Measurements from ENCODE around the gene TNPO2.

DNA sequence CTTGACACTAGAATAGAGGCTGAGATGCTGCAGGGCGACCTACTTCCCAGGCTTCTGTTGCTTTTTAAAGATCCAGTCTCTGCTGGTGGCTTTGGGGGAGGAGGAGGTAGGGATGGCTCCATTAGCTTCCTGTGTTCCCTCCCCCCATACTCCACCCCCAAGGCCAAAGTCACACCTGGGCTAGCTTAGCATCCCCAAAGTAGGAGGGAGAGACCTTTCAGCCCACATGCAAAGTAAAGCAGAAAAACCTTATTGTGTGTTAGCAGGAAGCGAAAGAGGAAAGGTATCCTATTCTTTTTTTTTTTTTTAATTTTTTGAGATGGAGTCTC, 3.2 kb upstream of the TNPO2 start:
- TF ChIP-seq CHCHD3 (CRISPR knock-in tag; IDR thresholded peaks at IDR 0.05) (no peak), HDAC1 (CRISPR knock-in tag; IDR thresholded peaks at IDR 0.05) (no peak), MEF2D (CRISPR knock-in tag; IDR thresholded peaks at IDR 0.05) (no peak), ZNF207 (IDR thresholded peaks at IDR 0.05; ENCODE audit: borderline replicate concordance) (no peak), POLR2AphosphoS5 (IDR thresholded peaks at IDR 0.05; ENCODE audit: low read depth, low read length) (no peak), RXRA (CRISPR knock-in tag; IDR thresholded peaks at IDR 0.05) (no peak), HDAC2 (CRISPR knock-in tag; IDR thresholded peaks at IDR 0.05) (no peak), ZFP1 (CRISPR knock-in tag; IDR thresholded peaks at IDR 0.05) (no peak)
- TF ChIP-seq, protein P1, sequence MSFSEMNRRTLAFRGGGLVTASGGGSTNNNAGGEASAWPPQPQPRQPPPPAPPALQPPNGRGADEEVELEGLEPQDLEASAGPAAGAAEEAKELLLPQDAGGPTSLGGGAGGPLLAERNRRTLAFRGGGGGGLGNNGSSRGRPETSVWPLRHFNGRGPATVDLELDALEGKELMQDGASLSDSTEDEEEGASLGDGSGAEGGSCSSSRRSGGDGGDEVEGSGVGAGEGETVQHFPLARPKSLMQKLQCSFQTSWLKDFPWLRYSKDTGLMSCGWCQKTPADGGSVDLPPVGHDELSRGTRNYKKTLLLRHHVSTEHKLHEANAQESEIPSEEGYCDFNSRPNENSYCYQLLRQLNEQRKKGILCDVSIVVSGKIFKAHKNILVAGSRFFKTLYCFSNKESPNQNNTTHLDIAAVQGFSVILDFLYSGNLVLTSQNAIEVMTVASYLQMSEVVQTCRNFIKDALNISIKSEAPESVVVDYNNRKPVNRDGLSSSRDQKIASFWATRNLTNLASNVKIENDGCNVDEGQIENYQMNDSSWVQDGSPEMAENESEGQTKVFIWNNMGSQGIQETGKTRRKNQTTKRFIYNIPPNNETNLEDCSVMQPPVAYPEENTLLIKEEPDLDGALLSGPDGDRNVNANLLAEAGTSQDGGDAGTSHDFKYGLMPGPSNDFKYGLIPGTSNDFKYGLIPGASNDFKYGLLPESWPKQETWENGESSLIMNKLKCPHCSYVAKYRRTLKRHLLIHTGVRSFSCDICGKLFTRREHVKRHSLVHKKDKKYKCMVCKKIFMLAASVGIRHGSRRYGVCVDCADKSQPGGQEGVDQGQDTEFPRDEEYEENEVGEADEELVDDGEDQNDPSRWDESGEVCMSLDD (CRISPR knock-in tag; IDR thresholded peaks at IDR 0.05; ENCODE audit: borderline replicate concordance), result no peak
- TF ChIP-seq, protein P2, sequence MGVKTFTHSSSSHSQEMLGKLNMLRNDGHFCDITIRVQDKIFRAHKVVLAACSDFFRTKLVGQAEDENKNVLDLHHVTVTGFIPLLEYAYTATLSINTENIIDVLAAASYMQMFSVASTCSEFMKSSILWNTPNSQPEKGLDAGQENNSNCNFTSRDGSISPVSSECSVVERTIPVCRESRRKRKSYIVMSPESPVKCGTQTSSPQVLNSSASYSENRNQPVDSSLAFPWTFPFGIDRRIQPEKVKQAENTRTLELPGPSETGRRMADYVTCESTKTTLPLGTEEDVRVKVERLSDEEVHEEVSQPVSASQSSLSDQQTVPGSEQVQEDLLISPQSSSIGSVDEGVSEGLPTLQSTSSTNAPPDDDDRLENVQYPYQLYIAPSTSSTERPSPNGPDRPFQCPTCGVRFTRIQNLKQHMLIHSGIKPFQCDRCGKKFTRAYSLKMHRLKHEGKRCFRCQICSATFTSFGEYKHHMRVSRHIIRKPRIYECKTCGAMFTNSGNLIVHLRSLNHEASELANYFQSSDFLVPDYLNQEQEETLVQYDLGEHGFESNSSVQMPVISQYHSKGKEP (CRISPR knock-in tag; IDR thresholded peaks at IDR 0.05), result no peak
- TF ChIP-seq, protein P3, sequence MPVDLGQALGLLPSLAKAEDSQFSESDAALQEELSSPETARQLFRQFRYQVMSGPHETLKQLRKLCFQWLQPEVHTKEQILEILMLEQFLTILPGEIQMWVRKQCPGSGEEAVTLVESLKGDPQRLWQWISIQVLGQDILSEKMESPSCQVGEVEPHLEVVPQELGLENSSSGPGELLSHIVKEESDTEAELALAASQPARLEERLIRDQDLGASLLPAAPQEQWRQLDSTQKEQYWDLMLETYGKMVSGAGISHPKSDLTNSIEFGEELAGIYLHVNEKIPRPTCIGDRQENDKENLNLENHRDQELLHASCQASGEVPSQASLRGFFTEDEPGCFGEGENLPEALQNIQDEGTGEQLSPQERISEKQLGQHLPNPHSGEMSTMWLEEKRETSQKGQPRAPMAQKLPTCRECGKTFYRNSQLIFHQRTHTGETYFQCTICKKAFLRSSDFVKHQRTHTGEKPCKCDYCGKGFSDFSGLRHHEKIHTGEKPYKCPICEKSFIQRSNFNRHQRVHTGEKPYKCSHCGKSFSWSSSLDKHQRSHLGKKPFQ (CRISPR knock-in tag; IDR thresholded peaks at IDR 0.05; ENCODE audit: insufficient replicate concordance), result no peak
- TF ChIP-seq, protein P4, sequence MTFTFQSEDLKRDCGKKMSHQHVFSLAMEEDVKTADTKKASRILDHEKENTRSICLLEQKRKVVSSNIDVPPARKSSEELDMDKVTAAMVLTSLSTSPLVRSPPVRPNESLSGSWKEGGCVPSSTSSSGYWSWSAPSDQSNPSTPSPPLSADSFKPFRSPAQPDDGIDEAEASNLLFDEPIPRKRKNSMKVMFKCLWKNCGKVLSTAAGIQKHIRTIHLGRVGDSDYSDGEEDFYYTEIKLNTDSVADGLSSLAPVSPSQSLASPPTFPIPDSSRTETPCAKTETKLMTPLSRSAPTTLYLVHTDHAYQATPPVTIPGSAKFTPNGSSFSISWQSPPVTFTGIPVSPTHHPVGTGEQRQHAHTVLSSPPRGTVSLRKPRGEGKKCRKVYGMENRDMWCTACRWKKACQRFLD (CRISPR knock-in tag; IDR thresholded peaks at IDR 0.05; ENCODE audit: borderline replicate concordance), result no peak
